IPS-15b (cell line): ENCODE data around the gene DIDO1.
"Not testable (repeated sequence)": the region's sequence is repeated elsewhere in the genome, so short reads cannot be mapped to it uniquely, and the experiment has no call there.

Source experiments
- H3K27me3 ChIP-seq: one replicate; pipeline ENCODE4 v1.6.1; 2013; ENCODE audit warnings: low read length; ENCODE audit not compliant: control insufficient read depth, insufficient read depth
- H3K36me3 ChIP-seq: one replicate; pipeline ENCODE4 v1.6.1; 2013; ENCODE audit warnings: low read length; ENCODE audit not compliant: control insufficient read depth, insufficient read depth
- H3K4me1 ChIP-seq: one replicate; pipeline ENCODE4 v1.6.1; 2013; ENCODE audit warnings: mild to moderate bottlenecking, low read length; ENCODE audit not compliant: control insufficient read depth, insufficient read depth
- H3K4me3 ChIP-seq: one replicate; pipeline ENCODE4 v1.5.1; 2013; ENCODE audit warnings: low read depth, low read length
- H3K9ac ChIP-seq: one replicate; pipeline ENCODE4 v1.6.1; 2013; ENCODE audit warnings: low read depth, mild to moderate bottlenecking, low read length
- H3K9me3 ChIP-seq: one replicate; pipeline ENCODE4 v1.6.1; 2013; ENCODE audit warnings: mild to moderate bottlenecking, low read length; ENCODE audit not compliant: control insufficient read depth, insufficient read depth

DIDO1 gene

DNA sequence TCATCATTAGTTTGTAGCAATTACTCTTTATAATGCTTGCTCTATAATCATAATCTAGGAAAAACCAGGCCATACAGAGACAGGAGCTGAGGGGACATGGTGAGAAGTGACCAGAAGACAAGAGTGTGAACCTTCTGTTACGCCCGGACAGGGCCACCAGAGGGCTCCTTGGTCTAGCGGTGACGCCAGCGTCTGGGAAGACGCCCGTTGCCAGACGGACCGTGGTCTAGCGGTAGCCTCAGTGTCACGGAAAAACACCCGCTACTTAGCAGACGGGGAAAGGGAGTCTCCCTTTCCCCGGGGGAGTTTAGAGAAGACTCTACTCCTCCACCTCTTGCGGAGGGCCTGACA, 52.6 kb downstream of the DIDO1 start:
- H3K9ac ChIP-seq, H3K4me1 ChIP-seq, H3K4me3 ChIP-seq, H3K27me3 ChIP-seq, H3K36me3 ChIP-seq, H3K9me3 ChIP-seq: not testable (repeated sequence)

DNA sequence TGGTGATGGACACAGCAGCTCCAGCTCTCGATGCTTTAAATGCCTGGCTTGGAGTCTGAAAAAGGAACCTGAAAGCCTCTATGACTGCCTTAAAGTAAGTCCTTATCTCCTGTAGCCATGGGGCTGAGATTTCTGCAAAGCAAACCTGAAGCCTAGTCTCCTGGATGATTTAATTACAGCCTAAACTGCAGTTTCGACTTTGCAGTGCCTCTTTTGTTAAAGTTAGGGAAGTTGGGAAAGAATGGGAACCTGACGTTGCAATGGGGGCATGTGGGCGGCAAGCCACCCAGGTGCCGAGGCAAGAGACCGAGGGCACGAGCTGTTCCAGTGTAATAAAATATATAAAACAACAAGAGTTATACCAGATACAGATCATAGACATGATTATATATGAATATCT, 53.0 kb downstream of the DIDO1 start:
- Histone ChIP-seq H3K9ac (no peak overlapping the region), H3K9me3 (no peaks in the 10 kb centered on the region), H3K27me3 (no peaks in the 10 kb centered on the region), H3K4me3 (no peak overlapping the region), H3K4me1 (no peaks in the 10 kb centered on the region), H3K36me3 (no peaks in the 10 kb centered on the region)

DNA sequence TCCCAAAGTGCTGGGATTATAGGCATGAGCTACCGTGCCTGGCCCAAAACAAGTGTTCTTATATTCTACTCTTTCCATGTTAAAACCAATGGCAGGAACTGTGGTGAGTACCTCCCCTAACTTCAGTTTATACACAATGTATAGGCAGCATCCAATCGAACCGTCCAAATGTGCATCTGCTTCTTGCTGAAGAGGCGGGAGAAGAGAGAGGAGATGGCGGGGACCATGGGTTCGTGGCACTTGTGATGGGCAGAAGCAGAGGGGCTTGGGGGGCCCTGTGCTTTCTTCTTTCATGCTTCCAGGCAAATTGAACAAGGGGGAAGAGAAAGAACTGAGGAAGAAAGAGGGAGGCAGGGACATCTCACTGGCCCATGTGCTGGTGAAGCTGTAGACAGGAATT, 53.4 kb downstream of the DIDO1 start:
- Histone ChIP-seq H3K9ac (no peak overlapping the region), H3K27me3 (no peaks in the 10 kb centered on the region), H3K4me1 (no peaks in the 10 kb centered on the region), H3K4me3 (no peak overlapping the region), H3K9me3 (no peaks in the 10 kb centered on the region), H3K36me3 (no peaks in the 10 kb centered on the region)

DNA sequence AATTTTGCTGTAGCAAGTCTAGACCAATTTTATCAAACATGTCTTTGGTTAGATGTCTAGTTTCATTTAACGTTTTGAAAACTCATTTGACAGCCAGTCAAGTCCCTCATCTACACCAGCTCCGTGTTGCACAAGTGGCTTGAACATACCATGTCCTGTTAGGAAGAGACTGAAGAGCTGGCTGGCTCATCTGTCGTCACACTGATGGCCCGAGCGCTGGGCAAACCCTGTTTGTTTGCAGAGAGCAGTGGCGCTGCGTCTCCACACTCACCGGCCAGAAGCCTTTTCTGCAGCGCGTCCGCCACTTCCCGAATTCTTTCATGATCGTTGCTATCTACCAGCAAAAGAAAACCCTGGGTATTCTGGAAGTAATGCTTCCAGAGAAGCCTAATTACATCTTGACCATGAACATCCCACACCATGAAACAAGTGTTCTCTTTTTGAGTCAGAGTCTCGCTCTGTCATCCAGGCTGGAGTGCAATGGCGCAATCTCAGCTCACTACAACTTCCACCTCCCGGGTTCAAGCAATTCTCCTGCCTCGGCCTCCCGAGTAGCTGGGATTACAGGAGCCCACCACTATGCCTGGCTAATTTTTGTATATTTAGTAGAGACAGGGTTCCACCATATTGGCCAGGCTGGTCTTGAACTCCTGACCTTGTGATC, 54.0 kb downstream of the DIDO1 start:
- no peak overlapping the region for H3K9ac ChIP-seq
- H3K4me3 ChIP-seq = no peak overlapping the region
- H3K4me1 ChIP-seq = no peaks in the 10 kb centered on the region
- H3K27me3 ChIP-seq = no peaks in the 10 kb centered on the region
- H3K36me3 ChIP-seq = no peaks in the 10 kb centered on the region
- no peaks in the 10 kb centered on the region for H3K9me3 ChIP-seq

DNA sequence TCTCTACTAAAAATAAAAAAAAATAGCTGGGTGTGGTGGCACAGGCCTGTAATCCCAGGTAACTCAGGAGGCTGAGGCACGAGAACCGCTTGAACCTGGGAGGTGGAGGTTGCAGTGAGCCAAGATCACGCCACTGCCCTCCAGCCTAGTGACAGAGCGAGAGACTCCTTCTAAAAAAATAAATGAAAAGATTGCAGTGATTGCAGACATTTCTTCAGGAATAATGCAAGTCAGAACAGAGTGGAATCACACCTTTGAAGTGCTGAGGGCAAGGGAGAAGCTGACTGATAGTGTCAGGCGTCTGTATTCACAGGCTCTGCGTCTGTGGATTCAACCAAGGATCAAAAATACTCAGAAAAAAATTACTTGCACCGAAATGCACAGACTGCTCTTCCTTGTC, 62.1 kb downstream of the DIDO1 start:
- no peak overlapping the region for H3K9ac ChIP-seq
- H3K9me3 ChIP-seq = no peaks in the 10 kb centered on the region
- no peak overlapping the region for H3K4me3 ChIP-seq
- no peaks in the 10 kb centered on the region for H3K27me3 ChIP-seq
- H3K4me1 ChIP-seq = peaks cover 6% of the 10 kb centered on the region
- no peaks in the 10 kb centered on the region for H3K36me3 ChIP-seq

DNA sequence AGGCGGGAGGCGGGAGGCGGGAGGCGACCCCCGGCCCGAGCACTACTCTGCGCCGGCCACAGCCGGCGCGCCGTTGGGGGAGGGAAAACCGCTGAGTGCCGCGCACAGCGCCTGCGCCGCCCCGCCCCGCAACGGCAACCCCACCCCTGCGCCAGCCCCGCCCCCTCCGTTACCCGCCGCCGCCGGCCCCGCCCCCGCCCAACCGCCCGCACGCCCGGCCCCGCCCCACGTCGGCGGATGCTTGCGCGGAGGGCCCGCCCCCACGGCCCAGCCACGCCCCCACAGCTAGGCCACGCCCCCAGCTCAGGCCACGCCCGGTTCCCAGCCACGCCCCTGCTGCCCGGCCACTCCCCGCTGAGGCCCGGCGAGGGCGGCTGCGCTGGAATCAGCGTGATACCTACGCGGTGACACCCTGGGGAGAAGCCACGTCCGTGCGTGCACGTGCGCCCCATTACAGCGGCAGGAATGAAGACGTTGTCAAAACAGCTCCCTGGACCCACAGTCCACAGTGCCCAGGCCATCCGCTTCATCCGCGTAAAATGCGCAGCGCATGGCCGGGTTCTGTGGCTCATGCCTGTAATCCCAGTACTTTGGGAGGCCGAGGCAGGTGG, 64.5 kb downstream of the DIDO1 start, which contains the start of gene TCFL5:
Gene TCFL5, minus strand, starts transcription at position 97 of the 611 bp plus-strand sequence. CDS start 152 bp downstream, outside the sequence.
- Histone ChIP-seq H3K9ac (peak within 1 kb of the TSS; percentile 16), H3K27me3 (no peaks in the 10 kb centered on the region), H3K9me3 (no peaks in the 10 kb centered on the region), H3K36me3 (peaks cover 6% of the 10 kb centered on the region), H3K4me1 (peaks cover 6% of the 10 kb centered on the region), H3K4me3 (peak within 1 kb of the TSS; percentile 59)

DNA sequence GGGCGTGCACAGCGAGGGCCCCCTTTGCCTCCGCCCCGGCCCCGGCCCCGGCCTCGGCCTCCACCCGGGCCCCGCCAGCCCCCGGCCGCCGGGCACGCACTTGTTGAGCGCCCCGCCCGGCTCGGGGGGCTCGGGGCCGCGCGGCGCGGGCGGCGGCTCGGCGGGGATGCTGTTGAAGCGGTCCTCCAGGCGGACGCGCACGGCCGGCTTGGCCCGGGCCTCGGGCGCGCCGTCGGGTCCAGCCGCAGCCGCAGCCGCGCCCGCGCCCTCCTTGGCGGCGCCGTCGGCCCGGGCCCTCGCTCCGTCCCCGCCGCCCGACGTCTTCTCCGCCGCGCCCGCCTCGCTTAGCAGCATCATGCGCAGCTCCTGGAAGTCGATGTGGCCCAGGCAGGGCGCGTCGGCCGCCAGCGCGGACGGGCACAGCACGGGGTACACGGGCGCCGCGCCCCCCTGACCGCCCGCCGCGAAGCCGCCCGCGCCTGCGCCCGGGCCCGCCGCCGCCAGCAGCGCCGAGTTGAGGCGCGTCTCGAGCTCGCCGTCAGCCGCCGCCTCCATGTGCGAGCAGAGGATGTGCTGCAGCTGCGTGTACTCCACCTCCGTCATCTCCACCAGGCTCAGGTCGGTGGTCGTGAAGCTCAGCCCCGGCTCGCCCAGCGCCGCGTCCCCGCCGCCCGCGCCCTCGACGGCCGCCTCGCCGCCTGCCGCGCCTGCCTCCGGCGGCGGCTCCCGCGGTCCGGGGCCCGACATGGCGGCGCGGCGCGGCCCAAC, 65.2 kb downstream of the DIDO1 start:
- Histone ChIP-seq H3K4me1 (peaks cover 6% of the 10 kb centered on the region), H3K4me3 (peak overlapping the region; percentile 59)

DNA sequence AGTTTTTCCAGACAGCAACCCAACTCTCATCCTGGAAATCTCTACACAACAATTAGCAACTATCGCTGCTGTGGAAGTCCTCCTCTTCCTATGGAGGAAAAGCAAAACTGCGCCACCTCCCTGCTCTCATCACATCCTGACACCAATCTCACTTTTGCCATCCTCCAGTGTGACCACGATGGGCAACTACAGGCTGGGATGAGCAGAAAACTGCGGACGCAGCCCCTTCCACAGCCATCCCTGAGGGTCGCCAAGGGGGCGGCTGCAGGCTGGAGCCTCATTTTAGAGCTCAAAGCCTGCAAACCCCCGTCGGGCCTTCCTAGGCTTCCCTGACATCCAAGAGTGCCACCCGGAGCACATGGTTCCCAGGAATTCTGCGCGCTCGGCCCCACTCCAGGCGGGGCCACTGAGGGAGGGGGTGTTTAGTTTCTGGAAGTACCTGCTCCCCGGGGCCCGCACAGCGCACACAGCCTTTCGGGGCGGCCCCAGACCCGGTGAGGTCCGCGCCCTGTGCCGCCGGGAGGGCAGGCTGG, 65.8 kb downstream of the DIDO1 start:
- Histone ChIP-seq H3K4me1 (peaks cover 6% of the 10 kb centered on the region), H3K9ac (peak overlapping the region; percentile 16), H3K9me3 (no peaks in the 10 kb centered on the region), H3K4me3 (peak overlapping the region; percentile 44), H3K27me3 (no peaks in the 10 kb centered on the region), H3K36me3 (peaks cover 9% of the 10 kb centered on the region)

More for the DNA sequence above, 65.2 kb downstream of the DIDO1 start:
- Histone ChIP-seq H3K36me3 (peaks cover 9% of the 10 kb centered on the region), H3K9ac (no peak overlapping the region), H3K27me3 (no peaks in the 10 kb centered on the region), H3K9me3 (no peaks in the 10 kb centered on the region)

DNA sequence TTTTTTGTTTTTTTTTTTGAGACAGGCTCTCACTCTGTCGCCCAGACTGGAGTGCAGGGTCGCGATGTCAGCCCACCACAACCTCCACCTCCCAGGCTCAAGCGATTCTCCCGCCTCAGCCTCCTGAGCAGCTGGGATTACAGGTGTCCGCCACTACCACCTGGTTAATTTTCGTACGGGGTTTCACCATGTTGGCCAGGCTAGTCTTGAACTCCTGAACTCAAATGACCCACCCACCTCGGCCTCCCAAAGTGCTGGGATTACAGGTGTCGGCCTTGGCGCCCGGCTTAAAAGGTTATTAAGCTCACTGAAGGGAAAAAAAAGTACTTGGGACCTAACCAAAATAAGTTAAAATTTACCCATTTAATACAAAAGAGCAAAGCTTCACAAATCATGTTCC, 66.6 kb downstream of the DIDO1 start:
- Histone ChIP-seq H3K4me1 (peaks cover 6% of the 10 kb centered on the region), H3K27me3 (no peaks in the 10 kb centered on the region), H3K9ac (no peak overlapping the region)

DNA sequence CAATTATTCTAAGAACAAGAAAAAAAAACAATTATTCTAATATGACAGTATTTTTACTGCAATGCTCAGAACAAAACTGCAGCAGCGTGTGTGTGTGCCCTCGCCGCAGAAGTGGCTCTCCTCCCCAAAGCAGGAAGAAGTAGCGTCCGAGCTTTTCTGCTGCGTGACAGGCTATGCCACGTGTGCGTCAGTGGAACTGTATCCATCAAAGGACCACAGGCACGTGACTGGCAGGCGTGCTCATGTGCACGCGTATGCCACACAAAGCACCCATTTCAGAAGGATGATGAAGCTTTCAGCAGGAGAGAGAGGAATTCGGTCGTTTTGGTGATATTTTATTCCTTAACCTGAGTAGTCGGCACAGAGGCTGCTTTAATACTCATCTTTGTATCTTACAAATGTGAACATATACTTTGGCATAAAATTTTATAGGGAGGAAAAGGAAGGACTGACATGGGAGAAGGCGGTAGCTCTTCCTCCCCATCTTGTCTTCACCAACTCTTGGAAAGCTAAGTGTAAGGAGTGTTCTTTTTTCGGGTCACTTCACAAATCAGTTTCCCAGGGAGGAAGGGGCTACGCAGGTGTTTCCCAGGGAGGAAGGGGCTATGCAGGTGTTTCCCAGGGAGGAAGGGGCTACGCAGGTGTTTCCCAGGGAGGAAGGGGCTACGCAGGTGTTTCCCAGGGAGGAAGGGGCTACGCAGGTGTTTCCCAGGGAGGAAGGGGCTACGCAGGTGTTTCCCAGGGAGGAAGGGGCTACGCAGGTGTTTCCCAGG, 68.1 kb downstream of the DIDO1 start:
- Histone ChIP-seq H3K4me1 (peaks cover 6% of the 10 kb centered on the region), H3K4me3 (no peak overlapping the region), H3K36me3 (peaks cover 24% of the 10 kb centered on the region), H3K9ac (no peak overlapping the region), H3K9me3 (no peaks in the 10 kb centered on the region), H3K27me3 (no peaks in the 10 kb centered on the region)

More for the DNA sequence above, 66.6 kb downstream of the DIDO1 start:
- H3K36me3 ChIP-seq = peaks cover 10% of the 10 kb centered on the region
- peak overlapping the region; percentile 44 for H3K4me3 ChIP-seq
- no peaks in the 10 kb centered on the region for H3K9me3 ChIP-seq

DNA sequence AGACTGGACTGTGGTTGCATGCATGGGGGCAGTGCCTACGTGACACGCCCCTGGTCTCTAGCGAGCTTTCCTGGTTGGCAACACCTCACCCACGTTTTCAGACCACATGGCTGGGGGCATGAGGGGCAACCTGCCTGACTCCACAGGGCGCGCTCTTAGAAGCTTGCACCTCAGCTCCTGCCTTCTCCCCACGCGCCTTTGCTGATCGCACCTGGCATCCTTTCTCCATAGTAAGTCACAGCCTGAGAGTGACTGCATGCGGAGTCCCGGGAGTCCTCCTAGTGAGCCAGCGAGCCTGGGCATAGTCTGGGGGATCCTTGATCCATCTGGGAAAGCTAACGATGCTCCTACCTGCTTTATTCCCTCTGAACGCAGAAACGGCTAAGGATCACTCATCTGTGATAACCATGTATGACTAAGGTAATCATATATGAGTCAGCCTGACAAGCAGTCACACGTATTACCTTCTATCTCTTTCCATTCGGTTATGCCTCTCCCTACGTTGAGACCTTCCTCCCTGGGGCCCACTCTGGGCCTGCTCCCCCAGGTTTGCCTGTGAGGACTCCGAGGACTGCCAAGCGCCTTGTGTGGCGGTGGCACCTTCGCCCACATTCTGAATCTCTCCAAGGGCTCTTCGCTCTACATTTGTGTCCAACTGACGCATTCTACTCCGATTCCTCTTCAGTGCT, 69.2 kb downstream of the DIDO1 start:
- Histone ChIP-seq H3K9me3 (no peaks in the 10 kb centered on the region), H3K9ac (no peak overlapping the region), H3K27me3 (no peaks in the 10 kb centered on the region), H3K36me3 (peaks cover 35% of the 10 kb centered on the region), H3K4me3 (no peak overlapping the region), H3K4me1 (peaks cover 3% of the 10 kb centered on the region)
